OCI-LY1 (cell line): ENCODE results near the gene SNX14.

Experiments used
- EZH2 ChIP-seq: fragments of 200-600 bp; sonication (generic), shearing (Covaris generic); IDR thresholded peaks from 2 replicates; pipeline ENCODE4 v1.8.0; 2017; ENCODE audit warnings: borderline replicate concordance, mixed run types, mild to moderate bottlenecking, antibody characterized with exemption, low read length, moderate library complexity, mixed read lengths
- TF ChIP-seq, protein P1 (sequence below): fragments of 200-600 bp; sonication (generic), shearing (Covaris generic); IDR thresholded peaks from 2 replicates; pipeline ENCODE4 v1.5.1; 2017; ENCODE audit warnings: mild to moderate bottlenecking, antibody characterized with exemption, low read length, moderate library complexity, mixed read lengths

DNA sequence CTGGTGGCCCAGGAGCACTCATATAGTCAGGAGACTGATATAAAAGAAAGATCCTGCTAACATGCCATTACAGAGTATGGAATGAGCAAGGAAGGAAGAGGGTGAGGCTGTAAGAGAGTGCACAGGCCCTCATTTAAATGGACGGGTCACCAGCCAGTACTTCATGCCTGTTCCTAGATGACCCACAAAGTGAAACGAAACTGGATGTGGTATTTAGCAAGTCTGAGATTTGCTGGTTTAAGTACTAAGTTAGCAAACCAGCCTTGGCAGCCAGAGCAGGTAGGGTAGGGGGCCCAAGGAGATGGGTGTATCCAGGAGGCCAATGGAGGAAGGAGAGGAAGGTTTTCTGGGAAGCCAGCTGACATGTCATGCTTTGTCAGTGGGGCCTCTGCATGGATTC, 127.9 kb downstream of the SNX14 start:
- TF ChIP-seq, protein P1, sequence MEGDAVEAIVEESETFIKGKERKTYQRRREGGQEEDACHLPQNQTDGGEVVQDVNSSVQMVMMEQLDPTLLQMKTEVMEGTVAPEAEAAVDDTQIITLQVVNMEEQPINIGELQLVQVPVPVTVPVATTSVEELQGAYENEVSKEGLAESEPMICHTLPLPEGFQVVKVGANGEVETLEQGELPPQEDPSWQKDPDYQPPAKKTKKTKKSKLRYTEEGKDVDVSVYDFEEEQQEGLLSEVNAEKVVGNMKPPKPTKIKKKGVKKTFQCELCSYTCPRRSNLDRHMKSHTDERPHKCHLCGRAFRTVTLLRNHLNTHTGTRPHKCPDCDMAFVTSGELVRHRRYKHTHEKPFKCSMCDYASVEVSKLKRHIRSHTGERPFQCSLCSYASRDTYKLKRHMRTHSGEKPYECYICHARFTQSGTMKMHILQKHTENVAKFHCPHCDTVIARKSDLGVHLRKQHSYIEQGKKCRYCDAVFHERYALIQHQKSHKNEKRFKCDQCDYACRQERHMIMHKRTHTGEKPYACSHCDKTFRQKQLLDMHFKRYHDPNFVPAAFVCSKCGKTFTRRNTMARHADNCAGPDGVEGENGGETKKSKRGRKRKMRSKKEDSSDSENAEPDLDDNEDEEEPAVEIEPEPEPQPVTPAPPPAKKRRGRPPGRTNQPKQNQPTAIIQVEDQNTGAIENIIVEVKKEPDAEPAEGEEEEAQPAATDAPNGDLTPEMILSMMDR = no peak
- no peak for TF ChIP-seq EZH2
